MCF 10A (cell line): ENCODE data around the gene TTC16. TPM values are rescaled to one million over a fixed set of nuclear protein-coding genes. Genes with fewer than 3 reads are reported as not detected.

Experiments
- BruUV-seq: library from RNA; stranded (reverse); fragments of 400-500 nt; replicated peaks from 2 replicates; lab custom pipeline; 2021; lab: Mats Ljungman, UMichigan
- CTCF ChIA-PET: fragments of 300-600 bp; sonication (Branson Sonifier 250); formaldehyde crosslinking; extraction: SDS; loops from one replicate; lab custom pipeline; 2021; ENCODE audit warnings: antibody characterized with exemption, inconsistent platforms; lab: Yijun Ruan, JAX
- POLR2A ChIA-PET: fragments of 300-600, 350-650 bp; sonication (Branson Sonifier 250); formaldehyde crosslinking; extraction: SDS; loops from one replicate; lab custom pipeline; 2020; ENCODE audit warnings: antibody characterized with exemption, inconsistent platforms; lab: Yijun Ruan, JAX
- DNase-seq: peaks from one replicate; pipeline ENCODE4 v3.0.0-alpha.2; 2018; ENCODE audit not compliant: unreplicated experiment
- H3K27ac Mint-ChIP-seq: one replicate; pipeline ENCODE4 v1.8.0; 2022; ENCODE audit warnings: mild to moderate bottlenecking, low read depth, mixed read lengths; ENCODE audit not compliant: unreplicated experiment
- H3K27me3 Mint-ChIP-seq: one replicate; pipeline ENCODE4 v1.8.0; 2022; ENCODE audit warnings: mixed read lengths; ENCODE audit not compliant: insufficient read depth, unreplicated experiment
- H3K36me3 Mint-ChIP-seq: one replicate; pipeline ENCODE4 v1.8.0; 2022; ENCODE audit warnings: mild to moderate bottlenecking, moderate library complexity, mixed read lengths; ENCODE audit not compliant: insufficient read depth, unreplicated experiment
- H3K4me1 Mint-ChIP-seq: one replicate; pipeline ENCODE4 v1.8.0; 2022; ENCODE audit warnings: mixed read lengths; ENCODE audit not compliant: insufficient read depth, unreplicated experiment
- H3K4me3 Mint-ChIP-seq: one replicate; pipeline ENCODE4 v1.8.0; 2022; ENCODE audit warnings: mild to moderate bottlenecking, moderate library complexity, mixed read lengths; ENCODE audit not compliant: unreplicated experiment
- H3K9me3 Mint-ChIP-seq: one replicate; pipeline ENCODE4 v1.8.0; 2022; ENCODE audit warnings: mixed read lengths; ENCODE audit not compliant: unreplicated experiment
- intact Hi-C: fragments of 100-400 bp; cut with micrococcal nuclease; formaldehyde crosslinking; loops from 2 replicates; pipeline ENCODE4 v1.14.1; 2022
- total RNA-seq: library from RNA; stranded (reverse); gene quantifications from 2 replicates; pipeline ENCODE4 v1.2.3, GENCODE V29; 2022
- TF ChIP-seq, protein P1 (sequence below): fragments of 200-600 bp; IDR thresholded peaks from one replicate; pipeline ENCODE4 v1.8.0; 2022; ENCODE audit warnings: antibody characterized with exemption, mild to moderate bottlenecking; ENCODE audit not compliant: unreplicated experiment

The TTC16 gene
- total RNA-seq, 1 experiment from 2014 or later, result 0.19 TPM

DNA sequence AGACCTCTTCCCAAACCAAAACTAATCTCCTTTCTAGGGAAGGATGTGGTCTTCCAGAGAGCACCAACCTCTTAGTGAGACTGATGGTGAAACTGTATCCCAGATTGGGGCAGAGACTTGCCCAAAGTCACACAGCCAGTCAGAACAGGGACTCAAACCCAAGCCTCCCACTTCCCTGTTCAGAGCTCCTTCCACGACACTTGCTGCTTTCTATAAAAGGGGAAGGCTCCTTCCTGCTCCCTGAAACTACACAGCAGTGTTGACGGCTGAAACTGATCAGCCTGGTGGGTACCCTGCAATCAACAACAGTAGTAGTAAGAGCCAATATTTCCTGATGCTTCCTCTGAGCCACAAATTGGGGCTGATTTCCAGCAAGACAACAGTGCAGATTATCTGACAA, 17.7 kb downstream of the TTC16 start:
- H3K27ac Mint-ChIP-seq, result no peak overlapping the region
- no peak for DNase-seq
- peaks cover 6% of the 10 kb centered on the region for H3K36me3 Mint-ChIP-seq
- BruUV-seq, result TSS peak; percentile 37
- TF ChIP-seq, protein P1, sequence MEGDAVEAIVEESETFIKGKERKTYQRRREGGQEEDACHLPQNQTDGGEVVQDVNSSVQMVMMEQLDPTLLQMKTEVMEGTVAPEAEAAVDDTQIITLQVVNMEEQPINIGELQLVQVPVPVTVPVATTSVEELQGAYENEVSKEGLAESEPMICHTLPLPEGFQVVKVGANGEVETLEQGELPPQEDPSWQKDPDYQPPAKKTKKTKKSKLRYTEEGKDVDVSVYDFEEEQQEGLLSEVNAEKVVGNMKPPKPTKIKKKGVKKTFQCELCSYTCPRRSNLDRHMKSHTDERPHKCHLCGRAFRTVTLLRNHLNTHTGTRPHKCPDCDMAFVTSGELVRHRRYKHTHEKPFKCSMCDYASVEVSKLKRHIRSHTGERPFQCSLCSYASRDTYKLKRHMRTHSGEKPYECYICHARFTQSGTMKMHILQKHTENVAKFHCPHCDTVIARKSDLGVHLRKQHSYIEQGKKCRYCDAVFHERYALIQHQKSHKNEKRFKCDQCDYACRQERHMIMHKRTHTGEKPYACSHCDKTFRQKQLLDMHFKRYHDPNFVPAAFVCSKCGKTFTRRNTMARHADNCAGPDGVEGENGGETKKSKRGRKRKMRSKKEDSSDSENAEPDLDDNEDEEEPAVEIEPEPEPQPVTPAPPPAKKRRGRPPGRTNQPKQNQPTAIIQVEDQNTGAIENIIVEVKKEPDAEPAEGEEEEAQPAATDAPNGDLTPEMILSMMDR, result no peak
- no peaks in the 10 kb centered on the region for H3K4me1 Mint-ChIP-seq
- no peaks in the 10 kb centered on the region for H3K9me3 Mint-ChIP-seq
- ChIA-PET POLR2A (interaction anchor here (0.8 to 1.3 kb wide), 3 partner anchors 111 to 143 kb away, joined by 3 read pairs; no protein-coding TSS in a partner anchor), CTCF (interaction anchor here (1.6 to 4.2 kb wide), 4 partner anchors 127 to 143 kb away, joined by 7 to 53 read pairs (median 12); no protein-coding TSS in a partner anchor)
- H3K4me3 Mint-ChIP-seq, result no peak overlapping the region
- intact Hi-C loops, result loop anchor here (1.0 to 5.0 kb wide), 3 partner anchors 26 to 231 kb away; no protein-coding TSS in a partner anchor
- H3K27me3 Mint-ChIP-seq, result no peaks in the 10 kb centered on the region

DNA sequence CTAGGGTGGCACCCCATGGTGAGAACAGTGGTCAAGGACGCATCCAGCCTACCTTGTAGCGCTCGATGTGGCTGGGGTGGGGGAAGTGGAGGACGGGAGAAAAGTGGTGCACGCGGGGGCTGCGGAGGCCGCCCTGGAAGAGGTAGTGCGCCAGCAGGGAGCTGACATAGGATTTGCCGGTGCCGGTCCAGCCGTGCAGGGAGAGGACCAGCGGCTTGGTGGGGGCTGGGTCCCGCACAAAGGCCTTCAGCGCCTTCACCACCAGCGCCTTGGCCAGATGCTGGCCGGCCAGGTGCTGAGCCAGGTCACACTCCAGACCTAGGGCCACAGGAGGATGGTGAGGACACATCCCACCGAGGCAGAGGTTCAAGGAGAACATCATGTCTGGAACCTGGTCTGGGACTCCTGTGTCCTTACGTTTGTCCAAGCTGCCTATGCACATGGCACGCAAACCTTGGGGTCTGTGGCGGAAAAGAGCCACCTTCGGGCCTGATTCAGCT, 18.4 kb downstream of the TTC16 start:
- Mint-ChIP-seq H3K4me1 (no peaks in the 10 kb centered on the region), H3K27me3 (no peaks in the 10 kb centered on the region), H3K27ac (no peak overlapping the region), H3K9me3 (no peaks in the 10 kb centered on the region), H3K36me3 (peaks cover 6% of the 10 kb centered on the region), H3K4me3 (peak overlapping the region; percentile 74)
- CTCF ChIA-PET, result interaction anchor here (0.5 to 4.2 kb wide), 39 partner anchors 9 to 353 kb away, joined by 3 to 53 read pairs (median 4); partner anchors contain the start of genes CDK9, PTRH1 and TTC16
- no peak for DNase-seq
- POLR2A ChIA-PET, result interaction anchor here (0.8 to 1.9 kb wide), 25 partner anchors 9 to 334 kb away, joined by 3 to 37 read pairs (median 4); partner anchors contain the start of genes CDK9, DPM2, NAIF1 and PIP5KL1
- intact Hi-C loops, result loop anchor here (1.0 to 5.0 kb wide), 3 partner anchors 27 to 232 kb away; no protein-coding TSS in a partner anchor
- TF ChIP-seq, protein P1, result no peak
- no TSS peak for BruUV-seq

DNA sequence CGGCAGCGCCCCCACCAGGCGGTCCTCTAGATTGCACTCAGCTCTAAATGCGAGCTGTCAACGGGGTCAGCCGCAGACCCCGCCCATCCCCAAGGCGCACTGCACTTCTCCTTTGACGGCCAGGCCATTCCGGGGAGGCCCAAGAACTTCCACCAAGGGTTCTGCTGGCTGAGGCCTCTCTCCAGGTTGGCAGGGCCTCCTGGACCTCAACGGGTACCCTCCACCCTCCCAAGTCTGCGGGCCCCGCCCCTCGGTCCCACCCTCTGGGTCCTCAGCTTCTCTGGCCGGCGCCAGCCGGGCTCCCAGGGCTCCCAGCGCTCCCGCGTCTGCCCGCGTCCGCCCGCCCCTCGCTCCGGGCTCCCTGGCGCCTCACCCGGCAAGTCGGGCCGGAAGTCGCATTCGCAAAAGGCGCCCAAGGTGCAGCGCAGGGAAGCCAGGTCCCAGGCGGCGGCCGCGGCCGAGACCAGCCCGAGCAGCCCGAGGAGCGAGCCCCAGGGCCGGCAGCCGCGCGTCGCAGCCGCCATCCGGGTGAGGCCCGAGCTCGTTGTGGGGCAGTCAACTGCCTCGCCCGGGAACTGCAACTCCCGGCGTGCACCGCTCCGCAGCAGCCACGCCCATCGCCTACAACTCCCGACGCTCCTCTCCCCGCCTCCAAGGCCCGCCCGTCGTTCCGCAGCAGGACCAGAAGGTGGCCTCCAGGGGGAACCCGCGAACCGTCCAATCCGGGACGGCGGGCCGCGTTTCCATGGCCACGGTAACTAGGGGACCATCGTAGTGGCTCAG, 19.1 kb downstream of the TTC16 start, which contains the start of gene TOR2A:
TSS of gene TOR2A (minus strand) at position 548 of the 783 bp plus-strand sequence. CDS start at position 524, 24 bp downstream.
- ChIA-PET CTCF (interaction anchor here (0.5 to 4.2 kb wide), 48 partner anchors 9 to 353 kb away, joined by 3 to 53 read pairs (median 4); partner anchors contain the start of genes CDK9, PTRH1 and TTC16), POLR2A (interaction anchor here (0.6 to 1.9 kb wide), 30 partner anchors 10 to 393 kb away, joined by 3 to 37 read pairs (median 4); partner anchors contain the start of genes CDK9, DPM2, NAIF1 and PIP5KL1)
- TF ChIP-seq, protein P1, result peak; percentile 96
- intact Hi-C loops, result loop anchor here (1.0 to 5.0 kb wide), 6 partner anchors 28 to 233 kb away; no protein-coding TSS in a partner anchor
- peak within 1 kb of the TSS; percentile 22 for H3K27ac Mint-ChIP-seq
- BruUV-seq, result no TSS peak
- no peaks in the 10 kb centered on the region for H3K27me3 Mint-ChIP-seq
- H3K4me3 Mint-ChIP-seq, result peak within 1 kb of the TSS; percentile 74
- H3K9me3 Mint-ChIP-seq, result no peaks in the 10 kb centered on the region
- H3K36me3 Mint-ChIP-seq, result peaks cover 6% of the 10 kb centered on the region
- H3K4me1 Mint-ChIP-seq, result no peaks in the 10 kb centered on the region
- DNase-seq, result peak; percentile 96
